Endothelial cell (in vitro differentiated cells): Measurements from ENCODE around the gene RELN. TPM values are rescaled to one million over a fixed set of nuclear protein-coding genes. Genes with fewer than 3 reads are reported as not detected.

Source experiments
- DNase-seq: peaks from one replicate; pipeline ENCODE4 v3.0.0; 2021; ENCODE audit warnings: low spot score
- H3K27ac Mint-ChIP-seq: one replicate; pipeline ENCODE4 v1.8.0; 2021; ENCODE audit warnings: mixed read lengths, inconsistent platforms; ENCODE audit not compliant: unreplicated experiment
- H3K27me3 Mint-ChIP-seq: one replicate; pipeline ENCODE4 v1.8.0; 2021; ENCODE audit warnings: mild to moderate bottlenecking, moderate library complexity, mixed read lengths, inconsistent platforms; ENCODE audit not compliant: unreplicated experiment
- H3K36me3 Mint-ChIP-seq: one replicate; pipeline ENCODE4 v1.8.0; 2021; ENCODE audit warnings: mild to moderate bottlenecking, low read depth, mixed read lengths, inconsistent platforms; ENCODE audit not compliant: unreplicated experiment
- H3K4me1 Mint-ChIP-seq: one replicate; pipeline ENCODE4 v1.8.0; 2021; ENCODE audit warnings: mild to moderate bottlenecking, mixed read lengths, inconsistent platforms; ENCODE audit not compliant: unreplicated experiment
- H3K4me3 Mint-ChIP-seq: one replicate; pipeline ENCODE4 v1.8.0; 2021; ENCODE audit warnings: mild to moderate bottlenecking, mixed read lengths, inconsistent platforms; ENCODE audit not compliant: unreplicated experiment
- H3K9me3 Mint-ChIP-seq: one replicate; pipeline ENCODE4 v1.8.0; 2021; ENCODE audit warnings: mixed read lengths, inconsistent platforms; ENCODE audit not compliant: unreplicated experiment
- CTCF ChIP-seq: fragments of 200-600 bp; sonication (generic); IDR thresholded peaks from one replicate; pipeline ENCODE4 v1.5.0; 2021; ENCODE audit warnings: antibody characterized with exemption; ENCODE audit not compliant: unreplicated experiment
- total RNA-seq: library from RNA; stranded (reverse); fragmentation: NEBNext Ultra II Directional; extraction: Animal tissue kit (Norgen Biotek cat#: 25700); gene quantifications from one replicate; pipeline ENCODE4 v1.2.1, GENCODE V29; 2021; ENCODE audit not compliant: unreplicated experiment

Gene RELN
- total RNA-seq, 1 donor from 2014 or later: 2.3 TPM

- Mint-ChIP-seq H3K9me3 (no peaks in the 10 kb centered on the region), H3K36me3 (no peaks in the 10 kb centered on the region), H3K4me1 (peaks cover 2% of the 10 kb centered on the region), H3K4me3 (no peak overlapping the region), H3K27me3 (no peaks in the 10 kb centered on the region), H3K27ac (no peak overlapping the region)
- no peak for TF ChIP-seq CTCF
- DNase-seq: no peak
Measured at GRCh38 chr7:103560136-103560535, 429.3 kb downstream of the RELN start.

- no peak overlapping the region for H3K4me3 Mint-ChIP-seq
- H3K27ac Mint-ChIP-seq: no peak overlapping the region
- no peaks in the 10 kb centered on the region for H3K9me3 Mint-ChIP-seq
- H3K27me3 Mint-ChIP-seq: no peaks in the 10 kb centered on the region
- no peak for DNase-seq
- no peaks in the 10 kb centered on the region for H3K36me3 Mint-ChIP-seq
- H3K4me1 Mint-ChIP-seq: no peaks in the 10 kb centered on the region
- no peak for TF ChIP-seq CTCF
Measured at GRCh38 chr7:103551016-103551415, 438.4 kb downstream of the RELN start.

- Mint-ChIP-seq H3K27ac (no peak overlapping the region), H3K4me3 (no peak overlapping the region), H3K36me3 (no peaks in the 10 kb centered on the region), H3K27me3 (no peaks in the 10 kb centered on the region), H3K9me3 (no peaks in the 10 kb centered on the region), H3K4me1 (no peaks in the 10 kb centered on the region)
- TF ChIP-seq CTCF: no peak
- no peak for DNase-seq
Measured at GRCh38 chr7:103549786-103550185, 439.7 kb downstream of the RELN start.

- no peak for TF ChIP-seq CTCF
- no peak overlapping the region for H3K27ac Mint-ChIP-seq
- no peaks in the 10 kb centered on the region for H3K27me3 Mint-ChIP-seq
- H3K9me3 Mint-ChIP-seq: no peaks in the 10 kb centered on the region
- H3K4me3 Mint-ChIP-seq: no peak overlapping the region
- no peaks in the 10 kb centered on the region for H3K36me3 Mint-ChIP-seq
- DNase-seq: no peak
- H3K4me1 Mint-ChIP-seq: no peaks in the 10 kb centered on the region
Measured at GRCh38 chr7:103547451-103548284, 441.8 kb downstream of the RELN start.

- Mint-ChIP-seq H3K27ac (no peak overlapping the region), H3K4me3 (no peak overlapping the region), H3K36me3 (no peaks in the 10 kb centered on the region), H3K27me3 (peaks cover 2% of the 10 kb centered on the region), H3K9me3 (no peaks in the 10 kb centered on the region), H3K4me1 (no peaks in the 10 kb centered on the region)
- no peak for DNase-seq
- TF ChIP-seq CTCF: no peak
Measured at GRCh38 chr7:103542470-103542869, 447.0 kb downstream of the RELN start.
